HepG2 (cell line): ENCODE results near the gene CCDC70. TPM values are rescaled to one million over a fixed set of nuclear protein-coding genes. Genes with fewer than 3 reads are reported as not detected.

ENCODE experiments used
- ATAC-seq: fragments of 200-7000 bp; cut with Tn5 transposase; 3 replicates; pipeline ENCODE4 v1.9.1; 2020; ENCODE audit warnings: mild to moderate bottlenecking, moderate library complexity
- BruUV-seq: library from RNA; stranded (reverse); fragments of 400-500 nt; replicated peaks from 2 replicates; lab custom pipeline; 2021; lab: Mats Ljungman, UMichigan
- CTCF ChIA-PET: fragments of 300-600 bp; formaldehyde crosslinking; extraction: SDS; loops from one replicate; lab custom pipeline; 2021; ENCODE audit warnings: low total read pairs, inconsistent platforms, low intra/inter-chr PET ratio; lab: Yijun Ruan, JAX
- POLR2A ChIA-PET: fragments of 350-600 bp; sonication (Branson Sonifier 250); formaldehyde crosslinking; loops from one replicate; lab custom pipeline; 2020; ENCODE audit warnings: antibody characterized with exemption, inconsistent platforms; lab: Yijun Ruan, JAX
- DNase-seq: peaks from one replicate; pipeline ENCODE4 v3.0.0-alpha.2; 2015; ENCODE audit warnings: low spot score
- FAIRE-seq: peaks from 3 replicates; lab custom pipeline; 2011; peaks lifted over from hg19 to GRCh38; lab: Jason Lieb, UNC
- H2AFZ ChIP-seq: one replicate; pipeline ENCODE4 v1.6.1; 2011; ENCODE audit warnings: low read length, inconsistent platforms
- H3K27ac ChIP-seq: fragments of 300-600 bp; 3 replicates; pipeline ENCODE4 v1.8.0; 2011; ENCODE audit warnings: mixed run types, mild to moderate bottlenecking, mixed read lengths, low read length, inconsistent platforms; ENCODE audit not compliant: insufficient read depth; ENCODE audit errors: extremely low read length
- H3K27me3 ChIP-seq, 2 experiments: fragments of 200-600 bp in 1 of 2; 2 replicates in 1 of 2; 3 replicates in 1 of 2; pipeline versions ENCODE4 v1.6.0 to v1.8.0; 2011; ENCODE audit warnings: low read length in 2 of 2, mild to moderate bottlenecking in 2 of 2, moderate library complexity in 2 of 2, inconsistent platforms in 1 of 2; ENCODE audit not compliant: insufficient read depth in 2 of 2, control insufficient read depth in 1 of 2
- H3K36me3 ChIP-seq, 2 experiments: fragments of 200-600 bp in 1 of 2; replicated peaks in 1 of 2; 2 replicates in 1 of 2; 3 replicates in 1 of 2; pipeline versions ENCODE4 v1.5.1 to v1.8.0; 2011; ENCODE audit warnings: low read length in 2 of 2, inconsistent platforms in 1 of 2; ENCODE audit not compliant: insufficient read depth in 2 of 2, control insufficient read depth in 1 of 2
- H3K4me1 ChIP-seq: 2 replicates; pipeline ENCODE4 v1.5.1; 2012; ENCODE audit warnings: low read length, inconsistent platforms; ENCODE audit not compliant: insufficient read depth
- H3K4me2 ChIP-seq: 2 replicates; pipeline ENCODE4 v1.6.0; 2011; ENCODE audit warnings: low read depth, low read length, inconsistent platforms
- H3K4me3 ChIP-seq, 3 experiments: fragments of 200-600 bp in 1 of 3; sonication (generic), shearing (Covaris generic) in 1 of 3; replicated peaks in 1 of 3; 2 replicates each; pipeline ENCODE4 v1.5.1; 2011 to 2016; ENCODE audit warnings: low read length in 3 of 3, inconsistent platforms in 2 of 3, low read depth in 2 of 3, mild to moderate bottlenecking in 2 of 3, control low read depth in 1 of 3, mixed read lengths in 1 of 3; ENCODE audit not compliant: insufficient read depth in 1 of 3
- H3K79me2 ChIP-seq: one replicate; pipeline ENCODE4 v1.6.1; 2011; ENCODE audit warnings: low read length, inconsistent platforms; ENCODE audit not compliant: insufficient read depth
- H3K9ac ChIP-seq: 2 replicates; pipeline ENCODE4 v1.6.0; 2011; ENCODE audit warnings: mild to moderate bottlenecking, low read depth, low read length, inconsistent platforms; ENCODE audit not compliant: insufficient read depth
- H3K9me3 ChIP-seq: 2 replicates; pipeline ENCODE4 v1.5.1; 2012; ENCODE audit warnings: mild to moderate bottlenecking, low read length
- H4K20me1 ChIP-seq: 2 replicates; pipeline ENCODE4 v1.6.0; 2011; ENCODE audit warnings: inconsistent platforms, mild to moderate bottlenecking, low read length, moderate library complexity; ENCODE audit not compliant: insufficient read depth
- BHLHE40 ChIP-seq: IDR thresholded peaks from 2 replicates; pipeline ENCODE4 v1.6.1; 2011; ENCODE audit warnings: low read length, improper control_type of control experiment
- CERS6 ChIP-seq: sonication (generic); formaldehyde crosslinking; IDR thresholded peaks from 2 replicates; pipeline ENCODE4 v1.5.0; 2020; ENCODE audit warnings: missing genetic modification reagents
- FOXA1 ChIP-seq, 2 experiments: fragments of 450-650 bp in 1 of 2; sonication (generic) in 1 of 2; formaldehyde crosslinking in 1 of 2; IDR thresholded peaks; 2 replicates each; pipeline versions ENCODE4 v1.4.0 to v1.6.1; 2016 to 2020; ENCODE audit warnings: missing genetic modification reagents in 1 of 2
- HBP1 ChIP-seq: IDR thresholded peaks from 2 replicates; pipeline ENCODE4 v1.6.1; 2016; ENCODE audit warnings: low read depth, control low read depth
- KDM3A ChIP-seq: IDR thresholded peaks from 2 replicates; pipeline ENCODE4 v1.6.1; 2018; ENCODE audit warnings: low read depth, missing compliant biosample characterization
- MYPOP ChIP-seq: sonication (generic); formaldehyde crosslinking; IDR thresholded peaks from 2 replicates; pipeline ENCODE4 v1.8.1; 2023; ENCODE audit warnings: mild to moderate bottlenecking, moderate library complexity, missing genetic modification reagents
- SOX6 ChIP-seq, 2 experiments: fragments of 450-650 bp in 1 of 2; sonication (generic) in 1 of 2; formaldehyde crosslinking in 1 of 2; IDR thresholded peaks; 2 replicates each; pipeline versions ENCODE4 v1.4.0 to v1.6.1; 2017 to 2020; ENCODE audit warnings: antibody characterized with exemption in 1 of 2, mild to moderate bottlenecking in 1 of 2, missing genetic modification reagents in 1 of 2
- TBP ChIP-seq: sonication (generic); formaldehyde crosslinking; IDR thresholded peaks from 2 replicates; pipeline ENCODE4 v1.5.0; 2020; ENCODE audit warnings: missing genetic modification reagents
- TRIM22 ChIP-seq: fragments of 450-650 bp; IDR thresholded peaks from 2 replicates; pipeline ENCODE4 v1.6.1; 2017
- ZBTB49 ChIP-seq: sonication (generic); formaldehyde crosslinking; IDR thresholded peaks from 2 replicates; pipeline ENCODE4 v1.4.0; 2020; ENCODE audit warnings: missing genetic modification reagents, borderline replicate concordance
- ZNF3 ChIP-seq: IDR thresholded peaks from 2 replicates; pipeline ENCODE4 v1.7.0; 2017; ENCODE audit warnings: inconsistent platforms
- ZNF350 ChIP-seq: sonication (generic); formaldehyde crosslinking; IDR thresholded peaks from 2 replicates; pipeline ENCODE4 v1.4.0; 2020; ENCODE audit warnings: mild to moderate bottlenecking, low read depth, missing genetic modification reagents, borderline replicate concordance
- ZNF776 ChIP-seq: sonication (generic); formaldehyde crosslinking; IDR thresholded peaks from 2 replicates; pipeline ENCODE4 v1.4.0; 2020; ENCODE audit warnings: mild to moderate bottlenecking, missing genetic modification reagents
- ZNF792 ChIP-seq: IDR thresholded peaks from 2 replicates; pipeline ENCODE4 v1.6.1; 2016
- WGBS: methylation state at CpG from one replicate; pipeline ENCODE4 v1.1.6; 2017; ENCODE audit warnings: low lambda C conversion rate; 5-methylcytosine and 5-hydroxymethylcytosine counted together
- in situ Hi-C: cut with HindIII; loops from 2 replicates; pipeline ENCODE4 v1.10.0; 2017; ENCODE audit warnings: low pct_unique_long_range_greater_than_20kb; ENCODE audit not compliant: extremely low pct_ligation_motif_present
- intact Hi-C: fragments of 100-400 bp; cut with micrococcal nuclease; formaldehyde crosslinking; loops from one replicate; pipeline ENCODE4 v1.10.0; 2022; ENCODE audit not compliant: unreplicated experiment
- polyA plus RNA-seq, 8 experiments: library from polyadenylated mRNA; depleted of rRNA in 3 of 8; stranded (reverse) in 7 of 8; unstranded in 1 of 8; fragments of >200 nt; fragmentation: Illumina TruSeq in 4 of 8; extraction: Trizol in 4 of 8; gene quantifications; 2 replicates each; pipeline versions ENCODE4 v1.2.1 to v1.2.3, GENCODE V29; 2011 to 2016; ENCODE audit warnings: low read depth in 4 of 8, missing spikeins in 1 of 8, mixed read lengths in 1 of 8; ENCODE audit not compliant: insufficient read depth in 1 of 8
- total RNA-seq, 5 experiments: library from RNA; depleted of rRNA; stranded (reverse); fragments of >200 nt; fragmentation: Illumina TruSeq; extraction: Trizol; gene quantifications; 2 replicates each; pipeline ENCODE4 v1.2.3, GENCODE V29; 2016; ENCODE audit warnings: low read depth in 1 of 5

CCDC70 gene
- total and polyA plus RNA-seq, 2 of the 13 experiments (the other 11 are each of a cell fraction or from before 2014, with no cell fraction given): 0.13 TPM; not detected in 1

- no peak for TF ChIP-seq FOXA1 (IDR thresholded peaks at IDR 0.05)
- TF ChIP-seq FOXA1 (CRISPR knock-in tag; IDR thresholded peaks at IDR 0.05): no peak
- TF ChIP-seq ZBTB49: no peak
- no peak for TF ChIP-seq ZNF776 (CRISPR knock-in tag)
- no peak for TF ChIP-seq ZNF350 (CRISPR knock-in tag)
These were observed at the start of gene CCDC70 (continued) for GRCh38 chr13:51861723-51862300.

- DNase-seq (no peak), FAIRE-seq (no peak), ATAC-seq (no peak)
- peaks cover 14% of the 10 kb centered on the region for H3K4me1 ChIP-seq
- no peaks in the 10 kb centered on the region for H4K20me1 ChIP-seq
- ChIA-PET POLR2A (interaction anchor here (2.3 kb wide), 1 partner anchor 361 kb away, joined by 10 read pairs; the partner anchor contains the start of gene INTS6), CTCF (interaction anchor here (1.6 kb wide), 1 partner anchor 36 kb away, joined by 8 read pairs; no protein-coding TSS in a partner anchor)
- no peak overlapping the region for H3K4me2 ChIP-seq
- in situ Hi-C loops (loop anchor here (10.0 kb wide), 1 partner anchor 311 kb away; the partner anchor contains the start of gene NEK5), intact Hi-C loops (no loop called here)
- H3K4me3 ChIP-seq: no peak overlapping the region
- no peaks in the 10 kb centered on the region for H3K36me3 ChIP-seq
- H2AFZ ChIP-seq: no peak overlapping the region
- no peaks in the 10 kb centered on the region for H3K79me2 ChIP-seq
- WGBS: 96% methylated on average over 2 of the region's 2 CpGs
- no peaks in the 10 kb centered on the region for H3K27me3 ChIP-seq
- no peaks in the 10 kb centered on the region for H3K9me3 ChIP-seq
- H3K9ac ChIP-seq: no peak overlapping the region
- no peak overlapping the region for H3K27ac ChIP-seq
- no TSS peak for BruUV-seq
- no peak for TF ChIP-seq BHLHE40
- no peak for TF ChIP-seq HBP1 (CRISPR knock-in tag)
- TF ChIP-seq ZNF3 (CRISPR knock-in tag): no peak
- TF ChIP-seq ZNF792 (CRISPR knock-in tag): no peak
- no peak for TF ChIP-seq CERS6 (CRISPR knock-in tag)
- no peak for TF ChIP-seq MYPOP (CRISPR knock-in tag)
- TF ChIP-seq KDM3A (CRISPR knock-in tag): no peak
- TF ChIP-seq TRIM22: no peak
- TF ChIP-seq SOX6 (IDR thresholded peaks at IDR 0.05): no peak
- no peak for TF ChIP-seq SOX6 (CRISPR knock-in tag; IDR thresholded peaks at IDR 0.05)
- TF ChIP-seq TBP: no peak
These were observed 47.7 kb upstream of the CCDC70 start for GRCh38 chr13:51814071-51814470.
